ENCODE results near the gene SIMC1. TPM values are rescaled to one million over a fixed set of nuclear protein-coding genes. Genes with fewer than 3 reads are reported as not detected.

Gene SIMC1
- polyA plus RNA-seq, 2 of the 4 experiments (the other 2 are of a cell fraction): 9.2 to 9.5 TPM

DNA sequence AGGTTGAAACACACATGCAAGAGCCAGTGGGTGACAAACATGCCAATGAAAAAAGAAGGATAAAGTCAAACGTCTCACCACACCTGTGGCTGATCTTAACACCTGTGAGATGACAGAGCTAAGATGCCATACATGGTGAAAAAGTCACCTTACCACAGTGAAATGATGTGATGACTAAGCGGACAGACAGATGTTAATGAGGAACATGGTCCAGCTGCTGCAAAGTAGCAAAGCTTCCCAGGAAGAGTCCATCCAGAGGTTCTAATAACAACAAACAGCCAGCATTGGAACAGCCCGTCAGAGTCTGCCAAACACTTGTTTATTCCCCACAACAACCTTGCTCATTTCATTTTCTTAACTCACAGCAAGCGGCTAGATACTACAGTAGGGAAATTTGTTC lies 121.4 kb downstream of the SIMC1 start (continued):
- TF ChIP-seq, protein P1, sequence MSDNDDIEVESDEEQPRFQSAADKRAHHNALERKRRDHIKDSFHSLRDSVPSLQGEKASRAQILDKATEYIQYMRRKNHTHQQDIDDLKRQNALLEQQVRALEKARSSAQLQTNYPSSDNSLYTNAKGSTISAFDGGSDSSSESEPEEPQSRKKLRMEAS (IDR thresholded peaks at IDR 0.05): no peak
- TF ChIP-seq, protein P2, sequence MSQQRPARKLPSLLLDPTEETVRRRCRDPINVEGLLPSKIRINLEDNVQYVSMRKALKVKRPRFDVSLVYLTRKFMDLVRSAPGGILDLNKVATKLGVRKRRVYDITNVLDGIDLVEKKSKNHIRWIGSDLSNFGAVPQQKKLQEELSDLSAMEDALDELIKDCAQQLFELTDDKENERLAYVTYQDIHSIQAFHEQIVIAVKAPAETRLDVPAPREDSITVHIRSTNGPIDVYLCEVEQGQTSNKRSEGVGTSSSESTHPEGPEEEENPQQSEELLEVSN (IDR thresholded peaks at IDR 0.05; ENCODE audit: borderline replicate concordance, low read depth): no peak

DNA sequence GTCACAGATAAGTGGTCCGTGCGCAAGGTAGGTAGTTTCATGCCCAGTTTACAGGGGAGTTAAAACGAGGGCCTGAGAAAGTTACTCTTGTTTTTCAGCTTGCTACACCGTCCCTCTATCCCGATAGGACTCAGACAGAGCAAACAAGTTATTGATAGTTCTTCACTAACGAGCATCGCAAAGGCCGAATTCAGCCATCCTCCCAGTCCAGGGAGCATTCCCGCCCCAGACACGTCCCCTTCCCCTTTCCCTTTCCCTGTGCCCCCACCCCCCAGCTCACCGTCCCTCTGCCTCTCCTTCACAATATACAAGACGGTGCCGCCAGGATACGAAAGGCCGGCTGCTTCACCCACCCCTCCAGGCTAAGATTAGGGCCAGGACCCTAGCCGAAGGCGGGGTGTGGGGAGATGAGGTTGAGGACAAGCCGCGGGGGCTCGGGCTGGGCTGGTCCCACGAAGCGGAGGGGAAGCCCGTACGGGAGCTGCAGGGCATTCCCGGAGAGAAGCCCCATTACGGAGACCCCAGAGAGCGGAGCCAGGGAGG lies 122.7 kb downstream of the SIMC1 start:
- ATAC-seq: peak; percentile 58 to 60
- POLR2A ChIA-PET: interaction anchor here (0.6 to 2.5 kb wide), 3 partner anchors 9 to 41 kb away, joined by 3 to 7 read pairs (median 7); partner anchors contain the start of genes HIGD2A and NOP16
- Histone ChIP-seq H3K4me1 (peaks cover 15% of the 10 kb centered on the region; the same call in 1 of the 3 replicates), H3K27ac (peak overlapping the region; percentile 88 to 94), H3K9me3 (no peaks in the 10 kb centered on the region), H3K4me3 (peak overlapping the region; percentile 90), H3K4me2 (peak overlapping the region; percentile 93)
- 7% methylated on average over 13 of the region's 27 CpGs for WGBS (ENCODE audit: missing lambda C conversion rate)
- TF ChIP-seq FOXS1 (CRISPR knock-in tag; IDR thresholded peaks at IDR 0.05) (no peak), RARB (CRISPR knock-in tag; IDR thresholded peaks at IDR 0.05) (no peak), HOXB13 (CRISPR knock-in tag; IDR thresholded peaks at IDR 0.05; ENCODE audit: low read depth) (no peak), POLR2A (IDR thresholded peaks at IDR 0.05; ENCODE audit: low read length) (no peak), TFCP2L1 (CRISPR knock-in tag; IDR thresholded peaks at IDR 0.05) (no peak), CHD2 (IDR thresholded peaks at IDR 0.05; ENCODE audit: low read length, partially characterized antibody) (no peak), ESRRA (IDR thresholded peaks at IDR 0.05; ENCODE audit: borderline replicate concordance, low read length) (no peak), NR3C1 (IDR thresholded peaks at IDR 0.05) (no peak), HOXA7 (CRISPR knock-in tag; IDR thresholded peaks at IDR 0.05) (no peak), KDM5A (IDR thresholded peaks at IDR 0.05) (no peak), HDAC2 (IDR thresholded peaks at IDR 0.05) (no peak), EP300 (IDR thresholded peaks at IDR 0.05) (no peak), RFX5 (IDR thresholded peaks at IDR 0.05) (no peak), CEBPB (IDR thresholded peaks at IDR 0.05) (no peak)
- TF ChIP-seq, protein P3, sequence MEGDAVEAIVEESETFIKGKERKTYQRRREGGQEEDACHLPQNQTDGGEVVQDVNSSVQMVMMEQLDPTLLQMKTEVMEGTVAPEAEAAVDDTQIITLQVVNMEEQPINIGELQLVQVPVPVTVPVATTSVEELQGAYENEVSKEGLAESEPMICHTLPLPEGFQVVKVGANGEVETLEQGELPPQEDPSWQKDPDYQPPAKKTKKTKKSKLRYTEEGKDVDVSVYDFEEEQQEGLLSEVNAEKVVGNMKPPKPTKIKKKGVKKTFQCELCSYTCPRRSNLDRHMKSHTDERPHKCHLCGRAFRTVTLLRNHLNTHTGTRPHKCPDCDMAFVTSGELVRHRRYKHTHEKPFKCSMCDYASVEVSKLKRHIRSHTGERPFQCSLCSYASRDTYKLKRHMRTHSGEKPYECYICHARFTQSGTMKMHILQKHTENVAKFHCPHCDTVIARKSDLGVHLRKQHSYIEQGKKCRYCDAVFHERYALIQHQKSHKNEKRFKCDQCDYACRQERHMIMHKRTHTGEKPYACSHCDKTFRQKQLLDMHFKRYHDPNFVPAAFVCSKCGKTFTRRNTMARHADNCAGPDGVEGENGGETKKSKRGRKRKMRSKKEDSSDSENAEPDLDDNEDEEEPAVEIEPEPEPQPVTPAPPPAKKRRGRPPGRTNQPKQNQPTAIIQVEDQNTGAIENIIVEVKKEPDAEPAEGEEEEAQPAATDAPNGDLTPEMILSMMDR (IDR thresholded peaks at IDR 0.05): no peak
- TF ChIP-seq, protein P4, sequence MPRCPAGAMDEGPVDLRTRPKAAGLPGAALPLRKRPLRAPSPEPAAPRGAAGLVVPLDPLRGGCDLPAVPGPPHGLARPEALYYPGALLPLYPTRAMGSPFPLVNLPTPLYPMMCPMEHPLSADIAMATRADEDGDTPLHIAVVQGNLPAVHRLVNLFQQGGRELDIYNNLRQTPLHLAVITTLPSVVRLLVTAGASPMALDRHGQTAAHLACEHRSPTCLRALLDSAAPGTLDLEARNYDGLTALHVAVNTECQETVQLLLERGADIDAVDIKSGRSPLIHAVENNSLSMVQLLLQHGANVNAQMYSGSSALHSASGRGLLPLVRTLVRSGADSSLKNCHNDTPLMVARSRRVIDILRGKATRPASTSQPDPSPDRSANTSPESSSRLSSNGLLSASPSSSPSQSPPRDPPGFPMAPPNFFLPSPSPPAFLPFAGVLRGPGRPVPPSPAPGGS (IDR thresholded peaks at IDR 0.05): no peak
- TF ChIP-seq, protein P5, sequence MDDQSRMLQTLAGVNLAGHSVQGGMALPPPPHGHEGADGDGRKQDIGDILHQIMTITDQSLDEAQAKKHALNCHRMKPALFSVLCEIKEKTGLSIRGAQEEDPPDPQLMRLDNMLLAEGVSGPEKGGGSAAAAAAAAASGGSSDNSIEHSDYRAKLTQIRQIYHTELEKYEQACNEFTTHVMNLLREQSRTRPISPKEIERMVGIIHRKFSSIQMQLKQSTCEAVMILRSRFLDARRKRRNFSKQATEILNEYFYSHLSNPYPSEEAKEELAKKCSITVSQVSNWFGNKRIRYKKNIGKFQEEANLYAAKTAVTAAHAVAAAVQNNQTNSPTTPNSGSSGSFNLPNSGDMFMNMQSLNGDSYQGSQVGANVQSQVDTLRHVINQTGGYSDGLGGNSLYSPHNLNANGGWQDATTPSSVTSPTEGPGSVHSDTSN (IDR thresholded peaks at IDR 0.05): no peak
- TF ChIP-seq, protein P2 (IDR thresholded peaks at IDR 0.05; ENCODE audit: borderline replicate concordance, low read depth): no peak
- TF ChIP-seq, protein P6, sequence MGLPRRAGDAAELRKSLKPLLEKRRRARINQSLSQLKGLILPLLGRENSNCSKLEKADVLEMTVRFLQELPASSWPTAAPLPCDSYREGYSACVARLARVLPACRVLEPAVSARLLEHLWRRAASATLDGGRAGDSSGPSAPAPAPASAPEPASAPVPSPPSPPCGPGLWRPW (IDR thresholded peaks at IDR 0.05): no peak
- CTCF ChIA-PET: interaction anchor here (0.6 to 2.6 kb wide), 7 partner anchors 8 to 629 kb away, joined by 3 to 6 read pairs (median 3); no protein-coding TSS in a partner anchor
- FAIRE-seq: no peak
- DNase-seq (ENCODE audit: low read depth in 1 of 2, low spot score in 1 of 2): peak in 1 of 2 experiments; percentile 14
